AG04449 (cell line): Measurements from ENCODE around the gene GXYLT2.

Source experiments
- CTCF ChIA-PET: fragments of 350-600 bp; formaldehyde crosslinking; extraction: SDS; loops from one replicate; lab custom pipeline; 2021; ENCODE audit warnings: antibody characterized with exemption; lab: Yijun Ruan, JAX
- POLR2A ChIA-PET: fragments of 400-600, 350-600 bp; formaldehyde crosslinking; extraction: SDS; loops from one replicate; lab custom pipeline; 2020; ENCODE audit warnings: antibody characterized with exemption, inconsistent platforms; lab: Yijun Ruan, JAX
- DNase-seq: peaks from one replicate; pipeline ENCODE4 v3.0.0-alpha.2; 2010; ENCODE audit warnings: low read depth, low spot score
- H3K4me3 ChIP-seq: 2 replicates; pipeline ENCODE4 v1.5.1; 2011; ENCODE audit warnings: low read depth, mild to moderate bottlenecking, control low read depth, low read length
- TF ChIP-seq, protein P1 (sequence below): IDR thresholded peaks from one replicate; pipeline ENCODE4 v1.5.1; 2011; ENCODE audit warnings: mild to moderate bottlenecking, moderate library complexity, low read length, control low read depth, inconsistent platforms; ENCODE audit not compliant: insufficient read depth; ENCODE audit errors: missing control alignments

The GXYLT2 gene

DNA sequence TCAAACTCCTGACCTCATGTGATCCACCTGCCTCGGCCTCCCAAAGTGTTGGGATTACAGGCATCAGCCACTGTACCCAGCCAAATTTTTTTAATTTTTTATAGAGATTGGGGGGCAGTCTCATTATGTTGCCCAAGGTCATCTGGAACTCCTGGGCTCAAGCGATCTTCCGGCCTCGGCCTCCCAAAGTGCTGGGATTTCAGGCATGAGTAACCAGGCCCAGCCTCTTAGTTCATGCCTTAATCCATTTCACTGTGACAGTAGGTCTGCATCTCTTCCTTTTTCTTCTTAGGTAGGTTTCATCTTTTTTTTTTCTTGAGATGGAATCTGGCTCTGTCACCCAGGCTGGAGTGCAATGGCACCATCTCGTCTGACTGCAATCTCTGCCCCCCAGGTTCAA is 71.5 kb downstream of the GXYLT2 start:
- ChIA-PET POLR2A (no interaction called here), CTCF (no interaction called here)
- DNase-seq, result no peak
- TF ChIP-seq, protein P1, sequence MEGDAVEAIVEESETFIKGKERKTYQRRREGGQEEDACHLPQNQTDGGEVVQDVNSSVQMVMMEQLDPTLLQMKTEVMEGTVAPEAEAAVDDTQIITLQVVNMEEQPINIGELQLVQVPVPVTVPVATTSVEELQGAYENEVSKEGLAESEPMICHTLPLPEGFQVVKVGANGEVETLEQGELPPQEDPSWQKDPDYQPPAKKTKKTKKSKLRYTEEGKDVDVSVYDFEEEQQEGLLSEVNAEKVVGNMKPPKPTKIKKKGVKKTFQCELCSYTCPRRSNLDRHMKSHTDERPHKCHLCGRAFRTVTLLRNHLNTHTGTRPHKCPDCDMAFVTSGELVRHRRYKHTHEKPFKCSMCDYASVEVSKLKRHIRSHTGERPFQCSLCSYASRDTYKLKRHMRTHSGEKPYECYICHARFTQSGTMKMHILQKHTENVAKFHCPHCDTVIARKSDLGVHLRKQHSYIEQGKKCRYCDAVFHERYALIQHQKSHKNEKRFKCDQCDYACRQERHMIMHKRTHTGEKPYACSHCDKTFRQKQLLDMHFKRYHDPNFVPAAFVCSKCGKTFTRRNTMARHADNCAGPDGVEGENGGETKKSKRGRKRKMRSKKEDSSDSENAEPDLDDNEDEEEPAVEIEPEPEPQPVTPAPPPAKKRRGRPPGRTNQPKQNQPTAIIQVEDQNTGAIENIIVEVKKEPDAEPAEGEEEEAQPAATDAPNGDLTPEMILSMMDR, result no peak
- H3K4me3 ChIP-seq, result no peak overlapping the region

DNA sequence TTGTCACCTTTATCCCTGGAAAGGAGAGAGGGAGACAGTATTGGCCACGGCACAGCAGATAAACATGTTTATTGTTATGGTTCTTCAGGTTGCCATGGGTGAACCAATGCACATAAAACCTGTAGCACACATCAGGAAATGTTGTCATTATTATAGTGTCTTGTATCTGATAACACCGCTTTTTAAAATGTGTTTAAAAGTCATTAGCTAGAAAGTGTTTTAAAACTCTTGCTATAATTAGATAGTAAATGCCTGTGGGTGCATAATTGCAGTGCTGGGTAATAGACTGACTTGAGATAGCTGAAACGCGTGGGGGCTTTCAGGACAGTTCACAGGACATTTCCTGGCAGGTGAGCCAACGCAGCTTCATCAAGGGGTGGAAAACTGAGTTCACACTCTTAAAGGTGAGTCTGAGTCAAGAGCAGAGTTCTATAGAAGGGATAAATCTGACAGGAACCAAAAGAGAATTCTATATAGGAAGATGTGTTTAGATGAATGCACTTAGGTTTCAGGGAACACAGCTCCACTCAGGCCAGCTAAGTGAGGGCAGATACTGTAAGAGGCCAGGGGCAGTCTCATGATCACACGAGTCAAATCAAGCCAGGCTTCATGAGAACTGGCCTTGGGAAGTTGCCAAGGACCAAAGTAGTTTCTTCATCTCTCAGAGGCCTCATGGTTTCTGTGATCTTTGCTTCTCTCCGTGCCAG is 73.1 kb downstream of the GXYLT2 start:
- POLR2A ChIA-PET, result no interaction called here
- TF ChIP-seq, protein P1, result no peak
- CTCF ChIA-PET, result interaction anchor here (1.1 kb wide), 1 partner anchor 110 kb away, joined by 3 read pairs; no protein-coding TSS in a partner anchor
- DNase-seq, result no peak
- no peak overlapping the region for H3K4me3 ChIP-seq

DNA sequence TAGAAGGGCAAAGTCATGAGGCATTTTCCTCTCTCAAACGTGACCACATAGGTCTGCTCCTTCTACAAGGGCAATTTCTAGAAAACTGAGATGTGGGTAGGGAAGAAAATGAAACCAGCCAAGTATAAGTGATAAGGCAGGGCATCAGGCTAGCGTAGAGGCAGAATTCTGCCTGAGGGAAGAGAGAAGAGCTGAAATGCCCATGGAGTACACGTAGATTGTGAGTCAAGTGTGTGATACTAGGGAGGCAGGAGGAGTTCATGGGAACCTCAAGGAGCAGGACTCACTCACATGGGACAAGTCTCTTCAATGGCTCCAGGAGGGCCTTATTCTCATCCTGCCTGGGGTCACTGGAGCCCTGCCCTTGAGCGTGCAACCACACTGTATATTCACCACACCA is 73.9 kb downstream of the GXYLT2 start:
- TF ChIP-seq, protein P1, result no peak
- DNase-seq, result no peak
- ChIA-PET POLR2A (no interaction called here), CTCF (interaction anchor here (0.7 to 1.1 kb wide), 2 partner anchors 27 to 111 kb away, joined by 3 read pairs; no protein-coding TSS in a partner anchor)
- H3K4me3 ChIP-seq, result no peak overlapping the region

DNA sequence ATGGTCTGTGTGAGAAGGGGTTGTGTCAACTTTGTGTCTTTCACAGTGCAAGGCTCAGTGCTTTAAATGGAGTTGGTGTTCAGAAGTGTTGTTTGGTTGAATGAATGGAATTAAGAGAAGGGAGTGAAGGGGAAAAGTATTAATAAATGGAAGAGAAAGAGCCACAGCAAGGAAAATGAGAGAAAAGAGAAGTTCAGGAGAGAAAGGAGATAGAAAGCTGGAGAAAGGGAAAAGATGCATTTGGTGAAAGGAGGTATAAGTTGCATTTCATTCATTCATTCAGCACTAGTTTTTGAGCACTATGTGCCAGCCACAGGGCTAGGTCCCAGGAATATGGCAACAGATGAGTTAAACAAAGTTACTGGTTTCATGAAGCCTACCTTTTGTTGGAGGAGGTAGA is 74.5 kb downstream of the GXYLT2 start:
- ChIA-PET POLR2A (no interaction called here), CTCF (interaction anchor here (0.7 kb wide), 1 partner anchor 27 kb away, joined by 3 read pairs; no protein-coding TSS in a partner anchor)
- TF ChIP-seq, protein P1, result no peak
- H3K4me3 ChIP-seq, result no peak overlapping the region
- DNase-seq, result no peak

DNA sequence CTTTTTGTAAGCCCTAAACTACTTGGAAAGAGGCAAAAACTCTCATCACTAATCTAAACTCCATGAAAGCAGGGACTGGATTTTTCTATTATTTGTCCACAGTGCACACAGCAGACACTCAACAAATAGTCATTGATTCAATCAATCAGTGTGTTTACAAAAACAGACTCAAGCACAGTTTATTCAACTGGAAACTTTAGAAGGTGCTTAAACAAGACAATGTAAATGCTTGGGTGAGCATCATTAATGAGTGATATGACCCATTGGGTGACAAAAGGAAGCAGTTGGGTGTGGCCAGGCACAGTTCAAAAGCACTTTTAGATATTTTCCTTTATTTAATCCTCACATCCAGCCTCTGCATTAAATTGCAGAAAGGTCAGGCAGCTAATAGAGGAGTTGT is 76.8 kb downstream of the GXYLT2 start:
- H3K4me3 ChIP-seq, result no peak overlapping the region
- POLR2A ChIA-PET, result no interaction called here
- TF ChIP-seq, protein P1, result no peak
- DNase-seq, result no peak
- CTCF ChIA-PET, result interaction anchor here (0.7 kb wide), 1 partner anchor 121 kb away, joined by 3 read pairs; no protein-coding TSS in a partner anchor

DNA sequence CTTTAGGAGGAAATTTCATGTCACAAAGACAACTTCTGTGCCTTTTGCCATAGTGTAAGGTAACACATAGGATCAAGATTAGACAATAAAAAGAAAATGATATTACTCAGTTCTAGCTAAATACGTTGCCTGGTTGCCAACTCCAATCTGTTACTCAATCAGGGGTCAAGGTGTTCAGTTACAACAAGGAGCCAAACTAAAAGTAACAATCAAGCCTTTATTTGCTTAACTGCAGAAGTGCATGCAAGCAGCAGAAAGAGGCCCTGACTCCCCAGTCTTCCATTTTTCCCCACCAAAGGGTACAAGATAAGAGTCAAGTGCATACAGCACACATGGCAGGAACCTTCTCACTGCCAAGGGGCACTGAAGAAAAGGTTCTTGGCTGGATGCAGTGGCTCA is 80.4 kb downstream of the GXYLT2 start:
- DNase-seq, result no peak
- H3K4me3 ChIP-seq, result no peak overlapping the region
- TF ChIP-seq, protein P1, result no peak
- POLR2A ChIA-PET, result no interaction called here
- CTCF ChIA-PET, result no interaction called here
